HFF-Myc (cell line): ENCODE data around the gene GABRB3.

ENCODE experiments used
- DNase-seq: peaks from one replicate; pipeline ENCODE4 v3.0.0-alpha.2; 2011; ENCODE audit warnings: low read depth; ENCODE audit errors: extremely low read depth
- H3K4me3 ChIP-seq: replicated peaks from 2 replicates; pipeline ENCODE4 v1.5.1; 2011; ENCODE audit warnings: low read depth, mild to moderate bottlenecking, control low read depth, low read length
- TF ChIP-seq, protein P1 (sequence below): IDR thresholded peaks from 2 replicates; pipeline ENCODE4 v1.5.1; 2012; ENCODE audit warnings: mild to moderate bottlenecking, low read depth, low read length, control low read depth; ENCODE audit errors: missing control alignments

The GABRB3 gene

DNA sequence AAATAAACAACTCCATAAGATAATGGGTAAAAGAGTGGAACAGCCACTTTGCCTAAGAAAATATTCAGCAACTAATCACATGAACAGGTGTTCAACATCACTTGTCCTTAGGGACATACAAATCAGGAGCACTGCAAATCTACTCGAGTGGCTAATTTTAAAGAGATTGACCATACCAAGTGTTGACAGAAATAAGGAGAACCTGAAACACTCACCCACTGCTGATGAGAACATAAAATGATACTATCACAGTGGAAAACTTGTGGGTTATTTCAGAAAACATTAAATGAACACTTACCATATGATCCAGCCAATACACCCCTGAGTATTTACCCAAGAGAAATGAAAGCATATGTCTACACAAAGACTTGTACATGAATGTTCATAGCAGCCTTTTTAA, 70.5 kb downstream of the GABRB3 start:
- no peak for DNase-seq
- H3K4me3 ChIP-seq = no peak overlapping the region

DNA sequence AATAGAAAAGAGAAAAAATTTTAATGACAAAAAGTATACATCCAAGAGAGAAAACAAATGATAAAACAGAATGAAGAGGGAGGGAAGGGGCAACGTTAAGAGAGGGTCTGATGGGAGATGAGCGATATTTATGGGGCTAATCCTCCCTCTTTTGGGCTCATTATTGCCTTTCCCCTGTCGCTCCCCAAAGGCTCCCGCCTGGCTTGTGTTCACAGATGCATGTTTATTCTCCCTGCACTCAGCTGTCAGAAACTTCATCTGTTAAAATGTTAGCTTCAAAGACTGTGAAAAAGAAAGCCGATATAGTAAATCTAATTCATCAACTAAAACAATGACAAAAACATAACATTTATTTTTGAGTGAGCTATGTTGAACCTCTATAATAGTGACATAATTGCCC, 74.3 kb downstream of the GABRB3 start:
- H3K4me3 ChIP-seq = no peak overlapping the region
- DNase-seq = no peak
- TF ChIP-seq, protein P1, sequence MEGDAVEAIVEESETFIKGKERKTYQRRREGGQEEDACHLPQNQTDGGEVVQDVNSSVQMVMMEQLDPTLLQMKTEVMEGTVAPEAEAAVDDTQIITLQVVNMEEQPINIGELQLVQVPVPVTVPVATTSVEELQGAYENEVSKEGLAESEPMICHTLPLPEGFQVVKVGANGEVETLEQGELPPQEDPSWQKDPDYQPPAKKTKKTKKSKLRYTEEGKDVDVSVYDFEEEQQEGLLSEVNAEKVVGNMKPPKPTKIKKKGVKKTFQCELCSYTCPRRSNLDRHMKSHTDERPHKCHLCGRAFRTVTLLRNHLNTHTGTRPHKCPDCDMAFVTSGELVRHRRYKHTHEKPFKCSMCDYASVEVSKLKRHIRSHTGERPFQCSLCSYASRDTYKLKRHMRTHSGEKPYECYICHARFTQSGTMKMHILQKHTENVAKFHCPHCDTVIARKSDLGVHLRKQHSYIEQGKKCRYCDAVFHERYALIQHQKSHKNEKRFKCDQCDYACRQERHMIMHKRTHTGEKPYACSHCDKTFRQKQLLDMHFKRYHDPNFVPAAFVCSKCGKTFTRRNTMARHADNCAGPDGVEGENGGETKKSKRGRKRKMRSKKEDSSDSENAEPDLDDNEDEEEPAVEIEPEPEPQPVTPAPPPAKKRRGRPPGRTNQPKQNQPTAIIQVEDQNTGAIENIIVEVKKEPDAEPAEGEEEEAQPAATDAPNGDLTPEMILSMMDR = no peak

More for the DNA sequence above, 70.5 kb downstream of the GABRB3 start:
- TF ChIP-seq, protein P1 = no peak

DNA sequence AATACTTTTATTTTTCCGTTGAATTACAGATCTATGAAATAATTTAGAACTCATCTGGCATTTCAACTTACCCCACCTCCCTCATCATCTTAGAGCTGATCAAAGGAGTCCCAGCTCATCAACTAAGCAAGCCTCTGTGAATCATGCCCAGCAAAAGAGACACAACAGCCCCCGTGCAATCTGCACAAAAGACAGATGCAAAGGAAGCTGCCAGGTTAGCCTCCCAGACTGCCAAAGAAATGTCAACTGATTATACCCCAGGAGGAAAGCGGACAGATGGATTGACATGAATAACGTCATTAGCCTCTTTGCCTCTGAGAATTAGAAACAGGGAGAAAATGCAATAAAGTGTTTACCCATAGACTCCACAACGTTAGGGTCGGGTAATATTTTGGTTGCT, 75.0 kb downstream of the GABRB3 start:
- no peak overlapping the region for H3K4me3 ChIP-seq
- no peak for DNase-seq
- TF ChIP-seq, protein P1 = no peak

DNA sequence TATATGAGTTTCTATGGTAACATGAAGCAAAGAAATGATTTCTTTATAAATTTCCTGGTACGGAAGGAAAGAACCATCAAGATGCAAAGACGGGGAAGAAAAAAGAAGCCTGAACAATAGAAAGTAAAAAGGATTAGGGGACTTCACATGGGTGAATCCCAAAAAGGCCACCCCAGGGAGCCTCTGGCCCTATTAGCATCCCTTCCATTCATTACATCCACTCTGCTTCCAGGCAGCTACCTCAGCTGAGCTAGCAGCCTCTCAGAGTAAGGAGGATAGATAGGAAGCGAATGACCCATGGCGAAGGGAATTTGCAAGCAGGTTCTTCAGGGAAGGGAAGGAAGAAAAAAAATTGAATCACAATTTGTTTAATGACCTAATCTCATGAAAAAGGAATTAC, 81.6 kb downstream of the GABRB3 start:
- TF ChIP-seq, protein P1 = no peak
- H3K4me3 ChIP-seq = no peak overlapping the region
- no peak for DNase-seq

DNA sequence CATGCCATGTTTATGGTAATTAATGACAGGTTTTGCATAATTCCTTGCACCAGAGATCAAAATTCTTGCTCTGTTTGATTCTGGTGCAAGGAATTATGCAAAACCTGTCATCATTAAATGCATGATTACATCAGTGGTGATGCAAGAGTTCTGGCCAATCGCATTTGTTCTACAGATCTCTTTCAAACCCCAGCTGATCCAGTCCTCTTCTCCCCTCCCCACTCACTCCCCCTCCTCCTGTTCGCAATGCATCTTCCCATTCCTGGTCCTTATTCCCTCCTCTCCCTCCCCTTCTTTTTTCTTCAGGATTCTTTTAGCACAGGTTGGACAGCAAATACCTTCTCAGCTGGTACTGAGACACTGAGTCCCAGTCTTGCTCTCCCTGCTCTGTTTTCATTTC, 82.1 kb downstream of the GABRB3 start:
- no peak for DNase-seq
- TF ChIP-seq, protein P1 = no peak
- no peak overlapping the region for H3K4me3 ChIP-seq

DNA sequence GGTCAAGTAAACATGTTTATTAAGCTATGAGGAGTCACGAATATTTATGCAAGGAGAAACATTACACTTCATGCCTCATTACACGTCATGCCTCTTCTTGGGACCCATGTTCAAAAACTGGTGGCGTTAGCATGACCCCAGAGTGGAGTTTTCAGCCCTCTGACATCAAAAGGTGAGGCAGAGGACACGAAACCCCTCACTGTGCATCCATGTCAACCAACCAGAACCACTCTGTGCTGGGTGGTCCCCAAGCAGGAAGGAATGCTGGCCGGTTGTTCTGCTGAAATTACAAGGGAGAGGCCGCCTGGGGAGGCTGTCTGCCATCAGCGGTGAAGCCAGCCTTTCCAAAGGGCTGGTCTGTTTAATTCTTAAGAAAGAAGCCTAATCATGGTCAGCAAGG, 83.4 kb downstream of the GABRB3 start:
- TF ChIP-seq, protein P1 = no peak
- H3K4me3 ChIP-seq = no peak overlapping the region

DNA sequence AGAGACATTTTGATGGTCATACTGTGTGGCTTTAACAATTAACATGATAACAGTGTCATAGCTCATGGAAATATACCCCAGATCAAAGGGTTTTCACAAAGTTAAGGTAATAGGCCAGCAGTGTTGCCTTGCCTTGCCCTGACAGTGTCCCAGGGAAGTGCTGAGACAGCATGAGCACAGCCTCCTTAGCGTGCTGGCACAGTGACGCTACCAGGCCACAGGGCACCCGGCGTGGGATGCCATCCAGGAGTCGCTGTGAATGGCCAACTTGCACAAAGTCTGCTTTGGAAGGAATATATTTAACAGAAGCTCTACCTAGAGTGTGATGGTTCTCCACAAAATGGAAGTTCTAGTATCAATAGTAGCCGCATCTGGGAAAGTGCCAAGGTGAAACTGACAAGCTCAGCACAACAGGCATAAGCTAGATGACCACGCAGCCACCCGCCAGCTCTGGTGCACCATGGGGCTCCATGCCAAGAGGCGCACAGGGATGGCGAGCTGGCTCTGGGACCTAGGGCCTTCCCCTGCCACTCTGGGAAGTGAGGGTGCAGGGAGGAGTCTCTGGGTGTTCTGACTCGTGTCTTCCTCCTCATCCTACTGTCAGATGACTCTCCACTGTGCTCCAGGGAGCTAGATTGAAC, 86.2 kb downstream of the GABRB3 start:
- TF ChIP-seq, protein P1 = no peak

More for the DNA sequence above, 83.4 kb downstream of the GABRB3 start:
- DNase-seq = no peak

More for the DNA sequence above, 86.2 kb downstream of the GABRB3 start:
- DNase-seq = no peak
- no peak overlapping the region for H3K4me3 ChIP-seq
